Left ventricle myocardium superior (tissue), 1 donor: ENCODE results near the gene MLXIPL. TPM values are rescaled to one million over a fixed set of nuclear protein-coding genes. Genes with fewer than 3 reads are reported as not detected.
"Not testable (repeated sequence)": the region's sequence is repeated elsewhere in the genome, so short reads cannot be mapped to it uniquely, and the experiment has no call there.

Experiments
- ATAC-seq: fragments of 200-7000 bp; cut with Tn5 transposase; one replicate; pipeline ENCODE4 v1.9.1; 2020; ENCODE audit warnings: mild to moderate bottlenecking, moderate library complexity
- DNase-seq: peaks from one replicate; pipeline ENCODE4 v3.0.0-alpha.2; 2020
- intact Hi-C: fragments of 100-400 bp; cut with micrococcal nuclease; formaldehyde crosslinking; loops from one replicate; pipeline ENCODE4 v1.11.0; 2022
- total RNA-seq: library from RNA; stranded (reverse); fragmentation: NEBNext Ultra II Directional; extraction: Animal tissue kit (Norgen Biotek cat#: 25700); gene quantifications from one replicate; pipeline ENCODE4 v1.2.1, GENCODE V29; 2021
- donor health status: DM: no; HTN: yes; CAD: no; lungs with severe emphysema.

MLXIPL gene
- total RNA-seq, 1 donor from 2014 or later: 9.6 TPM

- intact Hi-C loops: no loop called here
- no peak for ATAC-seq
These were observed 64.0 kb downstream of the MLXIPL start for GRCh38 chr7:73560109-73560835.

GRCh38 chr7:73557397-73558257, 66.7 kb downstream of the MLXIPL start, which contains the start of gene BCL7B:
TSS of gene BCL7B (minus strand) at chr7:73557690. CDS start at chr7:73557578, 112 bp downstream.
- peak; percentile 88 for DNase-seq
- peak; percentile 70 for ATAC-seq
- intact Hi-C loops: no loop called here

More at GRCh38 chr7:73560109-73560835, 64.0 kb downstream of the MLXIPL start:
- no peak for DNase-seq

GRCh38 chr7:73557108-73557396, 67.3 kb downstream of the MLXIPL start:
- intact Hi-C loops: no loop called here
- ATAC-seq (peak; percentile 96), DNase-seq (peak; percentile 97)

- intact Hi-C loops: no loop called here
- DNase-seq: no peak
- no peak for ATAC-seq
These were observed 67.9 kb downstream of the MLXIPL start for GRCh38 chr7:73556208-73557107.

- no peak for ATAC-seq
- intact Hi-C loops: no loop called here
- DNase-seq: no peak
These were observed 68.8 kb downstream of the MLXIPL start for GRCh38 chr7:73555411-73555982.

GRCh38 chr7:73550093-73550492, 74.2 kb downstream of the MLXIPL start:
- intact Hi-C loops, DNase-seq, ATAC-seq: not testable (repeated sequence)

GRCh38 chr7:73549176-73549575, 75.1 kb downstream of the MLXIPL start:
- peak; percentile 51 for ATAC-seq
- intact Hi-C loops: no loop called here
- no peak for DNase-seq

- intact Hi-C loops: no loop called here
- peak; percentile 42 for ATAC-seq
These were observed 76.5 kb downstream of the MLXIPL start for GRCh38 chr7:73547841-73548240.

GRCh38 chr7:73544678-73545077, 79.6 kb downstream of the MLXIPL start:
- intact Hi-C loops: no loop called here
- DNase-seq (no peak), ATAC-seq (no peak)

More at GRCh38 chr7:73547841-73548240, 76.5 kb downstream of the MLXIPL start:
- no peak for DNase-seq

Other genes starting within 250 kb of the MLXIPL start
- 0.25 TPM for gene FZD9, start 190.7 kb downstream of the MLXIPL start, total RNA-seq
- 44.6 TPM for gene BAZ1B, start 102.2 kb downstream of the MLXIPL start, total RNA-seq
- gene BCL7B, start 66.8 kb downstream of the MLXIPL start, total RNA-seq: 80.7 TPM
- 7.8 TPM for gene TBL2, start 45.9 kb downstream of the MLXIPL start, total RNA-seq
- gene VPS37D, start 43.3 kb upstream of the MLXIPL start, total RNA-seq: 3.3 TPM
- gene DNAJC30, start 58.9 kb upstream of the MLXIPL start, total RNA-seq: 13.2 TPM
- 79.8 TPM for gene BUD23, start 59.1 kb upstream of the MLXIPL start, total RNA-seq
- 3.0 TPM for gene STX1A, start 95.1 kb upstream of the MLXIPL start, total RNA-seq
- 24.0 TPM for gene ABHD11, start 114.3 kb upstream of the MLXIPL start, total RNA-seq
- not detected for gene CLDN3, start 145.7 kb upstream of the MLXIPL start, total RNA-seq
- not detected for gene CLDN4, start 206.5 kb upstream of the MLXIPL start, total RNA-seq
- 0.27 TPM for gene METTL27, start 218.0 kb upstream of the MLXIPL start, total RNA-seq
- not detected for gene TMEM270, start 236.6 kb upstream of the MLXIPL start, total RNA-seq